Stimulated activated CD4-positive, alpha-beta T cell treated with anti-CD3 and anti-CD28 coated beads, Interleukin-1b, Interleukin-23, amount 100 ng/mL, for 24 hours (primary cell): Measurements from ENCODE around the gene KCNJ2.
A peak's percentile ranks its signal among the peaks of the same experiment; 100 is the strongest.

Source experiments
- DNase-seq, 4 experiments: peaks; one replicate each; pipeline ENCODE4 v3.0.0-alpha.2; 2020; ENCODE audit warnings: low read depth in 4 of 4, low spot score in 1 of 4

The KCNJ2 gene

DNA sequence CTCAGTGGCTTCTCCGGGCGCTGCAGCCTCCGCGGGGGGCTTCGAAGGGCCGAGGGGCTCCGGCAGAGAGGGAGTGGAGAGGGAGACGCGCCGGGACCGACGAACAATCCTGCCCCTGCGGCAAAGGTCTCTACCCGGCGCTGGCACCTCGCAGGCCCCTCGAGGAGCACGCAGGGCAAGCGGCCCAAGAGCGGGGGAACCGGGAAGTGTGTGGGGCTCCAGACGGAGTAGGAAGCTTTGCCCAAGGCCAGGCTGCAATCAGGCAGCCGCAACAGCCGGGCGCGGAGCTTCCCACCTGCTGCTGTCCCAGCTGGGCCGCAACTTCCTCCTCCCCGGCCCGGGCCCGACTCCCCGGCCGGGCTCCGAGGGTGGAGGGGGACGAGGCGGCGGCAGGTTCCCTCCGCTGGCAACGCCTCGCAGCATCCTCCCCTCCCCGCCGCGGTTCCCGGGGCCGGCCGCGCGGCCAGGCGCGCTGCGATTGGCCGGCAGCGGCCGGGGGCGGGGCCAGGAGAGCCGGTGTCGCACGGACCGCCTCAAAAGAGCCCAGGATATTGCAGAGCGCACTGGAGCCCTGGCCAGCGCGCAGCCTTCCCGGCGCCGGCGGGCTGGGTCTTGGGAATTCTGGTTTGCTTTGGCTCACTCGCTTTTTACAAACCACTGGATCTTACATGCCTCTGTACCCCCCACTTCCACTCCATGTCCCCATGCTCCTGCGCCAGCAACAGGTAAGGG is at the start of gene KCNJ2:
Gene KCNJ2 (plus strand): TSS at position 556 of the 732 bp plus-strand sequence. CDS start 5,508 bp downstream, outside the sequence.
- peak in 2 of 4 experiments; percentile 15 to 52 for DNase-seq

DNA sequence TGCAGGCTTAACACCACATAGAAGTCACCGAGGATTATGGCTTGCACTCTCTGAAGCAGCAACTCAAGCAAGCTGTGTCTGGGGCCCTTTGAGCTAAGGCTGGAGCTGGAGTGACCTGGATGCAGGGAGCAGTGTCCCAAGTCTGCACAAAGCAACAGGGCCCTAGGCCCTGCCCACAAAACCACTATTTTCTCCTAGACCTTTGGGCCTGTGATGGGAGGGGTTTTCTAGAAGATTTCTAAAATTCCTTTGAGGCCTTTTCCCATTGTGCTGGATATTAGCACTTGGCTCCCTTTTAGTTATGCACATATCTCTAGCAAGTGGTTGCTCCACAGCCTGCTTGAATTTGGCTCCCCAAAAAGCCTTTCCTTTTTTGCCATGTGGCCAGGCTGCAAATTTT is 49.8 kb upstream of the KCNJ2 start:
- DNase-seq: no peak

DNA sequence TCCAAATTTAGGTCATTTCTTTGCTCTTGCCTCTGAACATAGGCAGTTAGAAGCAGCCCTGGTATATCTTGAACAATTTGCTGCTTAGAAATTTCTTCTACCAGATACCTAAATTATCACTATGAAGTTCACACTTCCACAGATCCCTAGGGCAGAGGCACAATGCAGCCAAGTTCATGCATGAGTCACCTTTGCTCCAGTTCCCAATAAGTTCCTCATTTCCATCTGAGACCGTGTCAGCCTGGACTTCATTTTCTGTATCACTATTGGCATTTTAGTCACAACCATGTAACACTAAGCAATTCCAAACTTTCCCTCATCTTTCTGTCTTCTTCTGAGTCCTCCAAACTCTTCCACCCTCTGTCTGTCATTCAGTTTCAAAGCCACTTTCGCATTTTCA is 49.3 kb upstream of the KCNJ2 start:
- no peak for DNase-seq

DNA sequence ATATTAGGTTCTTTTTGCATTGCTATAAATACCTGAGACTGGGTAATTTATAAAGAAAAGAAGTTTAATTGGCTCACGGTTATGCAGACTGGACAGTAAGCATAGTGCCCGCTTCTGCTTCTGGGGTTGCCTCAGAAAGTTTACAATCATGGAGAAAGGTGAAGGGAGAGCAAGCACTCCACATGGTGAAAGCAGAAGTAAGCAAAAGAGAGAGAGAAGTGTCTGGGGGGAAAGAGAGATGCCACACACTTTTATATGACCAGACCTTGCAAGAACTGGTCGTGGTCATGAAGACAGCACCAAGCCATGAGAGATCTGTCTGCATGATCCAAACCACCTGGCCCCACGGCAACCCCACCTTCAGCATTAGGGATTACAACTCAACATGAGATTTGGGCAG is 48.9 kb upstream of the KCNJ2 start:
- DNase-seq: no peak

DNA sequence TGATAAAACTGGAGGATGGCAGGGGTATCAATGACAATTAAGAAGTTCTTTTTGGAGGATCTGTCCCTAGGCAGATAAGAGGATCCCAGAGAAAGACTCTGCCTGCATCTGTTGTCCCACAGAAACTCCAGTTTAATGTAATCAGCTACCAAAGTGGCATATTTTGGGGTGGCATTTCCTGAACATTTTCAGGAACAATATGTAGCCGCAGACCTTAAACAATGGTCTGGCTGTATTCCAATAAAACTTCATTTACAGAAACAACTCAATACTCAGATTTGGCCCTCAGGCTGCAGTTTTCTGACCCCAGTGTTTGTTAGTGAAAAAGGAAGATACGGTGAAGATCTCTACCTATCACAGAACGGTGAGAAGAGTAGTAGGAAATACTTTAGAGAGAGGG is 48.2 kb upstream of the KCNJ2 start:
- DNase-seq: no peak

DNA sequence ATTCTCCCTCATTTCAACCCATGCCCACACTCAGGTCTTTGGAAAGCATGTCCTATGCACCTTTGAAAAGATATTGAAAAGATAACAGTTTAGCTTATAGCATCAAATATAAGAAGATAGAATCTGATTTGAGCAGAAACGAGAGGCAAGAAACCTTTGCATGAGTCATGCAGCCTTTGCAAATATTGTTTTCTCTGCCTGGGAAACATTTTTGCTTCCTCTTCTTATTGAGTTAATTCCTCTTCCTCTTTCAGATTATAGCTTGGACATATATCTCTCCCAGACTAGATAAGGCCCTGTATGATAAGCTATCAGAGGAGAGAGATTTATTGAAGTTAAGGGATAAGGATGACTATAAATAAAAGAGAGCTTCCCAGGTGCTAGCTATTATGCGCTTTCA is 46.1 kb upstream of the KCNJ2 start:
- DNase-seq: no peak

DNA sequence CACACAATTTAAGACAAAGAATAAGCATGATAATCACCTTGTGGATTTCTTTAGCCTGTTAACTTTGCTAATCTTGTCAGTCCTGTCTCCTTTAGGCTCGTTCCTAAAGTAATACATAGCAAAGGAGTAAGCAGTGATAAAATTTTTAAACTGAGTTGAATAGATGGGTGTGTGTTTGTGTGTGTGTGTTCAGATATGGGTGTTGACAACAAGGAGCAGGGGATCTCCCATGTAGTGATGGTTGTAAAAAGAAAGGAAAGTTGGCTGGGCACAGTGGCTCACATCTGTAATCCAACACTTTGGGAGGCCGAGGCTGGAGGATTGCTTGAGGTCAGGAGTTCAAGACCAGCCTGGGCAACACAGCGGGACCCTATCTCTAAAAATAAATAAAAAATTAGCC is 44.6 kb upstream of the KCNJ2 start:
- no peak for DNase-seq

DNA sequence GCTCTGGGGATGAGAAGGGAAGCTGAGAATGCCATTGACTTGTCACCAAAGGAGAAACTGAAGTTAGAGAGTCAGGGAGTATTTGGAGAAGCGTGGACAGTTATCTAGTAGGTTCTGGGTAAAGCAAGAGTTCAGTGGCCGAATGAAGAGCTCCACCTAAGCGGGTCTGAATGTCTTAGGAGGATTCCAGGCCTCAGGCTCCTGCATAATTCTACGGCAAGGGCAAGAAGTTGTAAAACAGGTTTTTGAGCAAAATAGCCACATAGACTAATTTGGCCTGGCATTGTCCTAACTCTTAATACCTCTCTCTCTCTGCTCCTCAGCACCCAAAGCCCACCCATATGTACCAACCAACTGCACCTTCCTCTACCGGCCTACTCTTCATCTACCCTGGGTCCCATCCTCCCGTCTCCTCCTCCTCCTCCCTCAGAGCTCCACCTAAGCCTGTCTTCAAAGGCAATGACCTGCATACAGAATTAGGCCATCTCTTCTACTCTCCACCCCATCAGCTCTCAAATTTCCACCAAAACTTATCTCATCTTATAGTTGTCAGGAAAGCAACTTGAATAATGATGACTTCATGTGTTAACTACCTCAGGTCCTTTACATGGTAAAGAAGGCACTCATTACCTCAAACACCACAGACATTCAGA is 42.0 kb upstream of the KCNJ2 start:
- no peak for DNase-seq

DNA sequence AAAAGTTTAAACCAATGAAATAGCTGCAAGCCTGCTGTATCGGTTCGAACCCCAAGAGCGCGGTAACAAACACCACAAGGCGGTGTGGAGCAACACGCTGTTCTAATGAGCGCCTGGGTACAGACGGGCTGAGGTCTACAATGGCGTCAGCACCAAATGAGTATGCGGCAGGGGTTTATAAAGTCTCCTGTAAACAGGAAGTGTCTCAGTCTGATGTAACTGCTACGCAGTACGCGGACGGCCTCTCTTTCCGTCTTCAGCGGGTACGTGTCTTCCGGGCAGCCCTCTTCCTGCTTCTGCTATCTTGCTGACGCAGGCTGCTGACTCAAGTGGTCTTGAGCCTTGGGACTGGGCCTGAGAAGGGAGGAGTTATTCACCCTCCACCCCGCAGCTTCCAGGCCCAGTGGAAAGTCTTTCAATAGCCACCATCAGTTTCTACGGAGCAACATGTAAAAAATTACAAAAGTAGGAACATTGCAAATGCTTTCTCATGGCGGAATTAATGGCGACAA is 40.5 kb upstream of the KCNJ2 start:
- DNase-seq: no peak

DNA sequence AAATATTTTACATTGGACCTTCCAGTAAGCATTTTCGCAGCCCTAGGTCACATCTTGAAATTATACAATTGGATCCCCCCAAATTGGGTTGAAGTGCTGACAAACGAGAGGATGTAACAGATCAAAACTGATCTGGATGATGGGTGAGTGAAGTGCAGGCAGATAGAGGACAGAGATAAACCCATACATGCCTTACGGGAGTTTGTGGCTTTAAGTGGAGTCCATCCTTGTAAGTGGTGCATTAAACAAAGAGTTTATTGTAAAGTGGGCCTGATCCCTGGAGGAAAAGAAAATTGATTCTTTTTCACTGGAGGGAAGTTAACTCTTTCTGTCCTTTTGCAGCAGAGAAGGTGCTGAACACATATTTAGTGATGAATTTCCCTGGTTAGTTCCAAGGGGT is 39.0 kb upstream of the KCNJ2 start:
- no peak for DNase-seq

DNA sequence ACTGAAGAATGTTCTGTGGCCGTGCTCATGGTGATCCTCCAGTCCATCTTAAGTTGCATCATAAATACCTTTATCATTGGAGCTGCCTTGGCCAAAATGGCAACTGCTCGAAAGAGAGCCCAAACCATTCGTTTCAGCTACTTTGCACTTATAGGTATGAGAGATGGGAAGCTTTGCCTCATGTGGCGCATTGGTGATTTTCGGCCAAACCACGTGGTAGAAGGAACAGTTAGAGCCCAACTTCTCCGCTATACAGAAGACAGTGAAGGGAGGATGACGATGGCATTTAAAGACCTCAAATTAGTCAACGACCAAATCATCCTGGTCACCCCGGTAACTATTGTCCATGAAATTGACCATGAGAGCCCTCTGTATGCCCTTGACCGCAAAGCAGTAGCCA is 36.8 kb upstream of the KCNJ2 start:
- no peak for DNase-seq

DNA sequence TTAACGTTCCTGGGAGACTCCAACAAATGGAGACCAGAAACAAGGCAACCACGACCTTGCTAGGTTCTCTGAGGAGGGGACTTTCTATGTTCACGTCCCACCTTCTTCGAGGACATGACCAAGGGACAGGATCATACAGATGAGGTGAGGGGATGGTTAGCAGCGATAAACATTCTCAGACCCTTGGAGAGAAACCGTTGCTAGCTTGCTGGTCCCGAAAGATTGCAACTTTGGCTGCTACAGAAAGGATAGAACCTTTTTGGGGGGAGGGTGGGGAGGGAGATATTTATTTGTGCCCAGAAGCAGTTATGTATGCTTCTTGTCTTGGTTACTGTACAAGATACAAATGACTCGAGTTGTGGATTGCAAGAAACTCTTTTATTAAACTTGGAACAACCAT is 35.3 kb upstream of the KCNJ2 start:
- DNase-seq: no peak

DNA sequence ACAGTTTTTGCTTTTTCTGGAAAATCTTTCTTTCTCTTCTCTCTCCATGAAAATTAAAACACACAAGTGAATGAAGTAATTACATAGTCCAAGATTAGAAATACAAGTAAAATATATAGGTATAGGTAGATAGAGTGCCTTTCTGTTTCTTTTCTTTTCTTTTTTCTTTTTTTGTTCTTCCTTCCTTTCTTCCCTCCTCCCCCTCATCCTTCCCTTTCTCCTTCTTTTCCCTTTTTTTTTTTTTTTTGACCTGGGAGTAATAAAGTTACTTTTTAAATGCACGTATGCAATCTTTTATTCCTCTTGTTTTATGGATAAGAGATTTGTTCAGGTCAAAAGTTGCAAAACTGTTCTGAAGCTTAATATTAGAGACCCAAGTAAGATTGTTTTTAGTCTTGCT is 34.6 kb upstream of the KCNJ2 start:
- DNase-seq: no peak

DNA sequence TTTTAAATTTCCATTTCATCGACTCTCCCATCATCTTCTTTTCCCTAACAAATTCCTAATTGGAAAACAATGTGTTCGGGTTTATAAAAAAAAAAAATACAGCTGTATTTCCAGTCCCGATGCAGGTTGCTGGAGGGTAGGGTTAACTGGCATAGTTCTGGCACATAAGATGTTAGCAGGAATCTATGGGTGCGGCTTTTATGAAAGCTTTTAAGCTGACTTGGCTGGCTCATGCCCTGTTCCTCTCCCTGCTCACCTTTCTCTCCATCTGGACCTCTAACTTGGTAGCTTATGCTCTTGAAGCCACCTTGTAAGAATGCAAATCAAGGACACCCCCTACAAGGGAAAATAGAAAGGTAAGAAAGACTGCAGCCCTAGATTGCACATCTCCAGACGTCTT is 33.2 kb upstream of the KCNJ2 start:
- DNase-seq: no peak

DNA sequence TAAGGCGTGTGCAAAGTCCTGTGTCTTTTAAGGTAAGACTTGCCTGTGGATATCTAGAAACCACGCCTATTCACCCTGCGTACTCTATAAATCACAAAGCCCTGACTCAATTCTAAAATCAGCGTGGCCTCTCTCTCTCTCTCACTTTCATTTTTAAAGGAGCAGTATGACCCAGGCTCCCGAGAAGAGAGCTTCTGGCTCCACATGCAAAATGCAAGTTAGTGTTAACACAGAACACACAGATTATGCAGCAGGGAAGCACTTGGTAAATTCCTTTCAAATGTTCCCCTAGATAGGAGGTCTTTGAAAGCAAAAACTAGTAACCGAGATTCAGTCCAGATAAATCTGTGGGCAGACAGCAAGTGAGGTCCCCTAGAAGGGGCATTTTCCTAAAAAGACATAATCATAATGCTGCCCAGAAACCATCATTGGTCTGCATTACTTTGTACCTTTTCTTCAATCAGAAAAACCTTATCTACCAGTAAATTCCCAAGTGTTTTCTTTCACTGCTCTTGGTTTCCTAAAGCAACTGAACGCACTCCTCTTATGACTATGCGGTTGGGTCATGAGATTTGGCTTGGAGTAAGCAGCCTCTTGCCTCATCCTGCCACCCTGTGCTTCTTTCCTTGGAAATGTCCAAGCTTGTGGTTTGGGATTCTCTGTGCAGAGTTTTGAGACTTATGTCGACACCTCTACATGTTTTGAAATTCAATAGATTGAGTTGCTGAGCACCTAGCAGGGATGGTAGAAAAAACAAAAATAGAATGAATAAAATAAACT is 31.7 kb upstream of the KCNJ2 start:
- peak in 2 of 4 experiments; percentile 3 to 6 for DNase-seq

DNA sequence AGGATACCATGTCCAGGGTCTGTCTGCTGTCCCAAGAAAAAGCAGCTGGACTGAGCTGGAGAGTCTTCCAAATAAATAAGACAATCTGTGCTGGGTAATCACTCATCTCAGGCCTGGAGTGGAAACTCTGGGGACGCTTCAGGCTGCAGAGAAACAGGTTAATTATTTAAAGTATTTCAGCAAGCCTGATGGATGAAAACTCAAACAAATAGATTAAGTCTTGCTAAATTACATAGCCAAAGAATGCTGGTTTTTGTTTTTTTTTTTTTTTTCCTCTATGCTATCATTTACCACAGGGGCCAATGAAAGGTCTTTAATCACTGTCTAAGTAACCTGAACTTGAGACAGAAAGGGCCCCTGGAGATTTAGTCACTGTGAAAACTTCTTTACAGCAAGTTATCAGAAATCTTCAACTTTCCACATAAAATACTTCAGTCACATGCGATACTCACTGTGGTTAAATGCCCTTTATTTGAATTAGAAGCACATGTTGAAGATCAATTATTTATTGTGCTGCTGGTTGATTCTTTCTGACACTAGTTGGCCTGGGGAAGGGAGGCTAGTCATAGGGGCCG is 31.0 kb upstream of the KCNJ2 start:
- DNase-seq: no peak

DNA sequence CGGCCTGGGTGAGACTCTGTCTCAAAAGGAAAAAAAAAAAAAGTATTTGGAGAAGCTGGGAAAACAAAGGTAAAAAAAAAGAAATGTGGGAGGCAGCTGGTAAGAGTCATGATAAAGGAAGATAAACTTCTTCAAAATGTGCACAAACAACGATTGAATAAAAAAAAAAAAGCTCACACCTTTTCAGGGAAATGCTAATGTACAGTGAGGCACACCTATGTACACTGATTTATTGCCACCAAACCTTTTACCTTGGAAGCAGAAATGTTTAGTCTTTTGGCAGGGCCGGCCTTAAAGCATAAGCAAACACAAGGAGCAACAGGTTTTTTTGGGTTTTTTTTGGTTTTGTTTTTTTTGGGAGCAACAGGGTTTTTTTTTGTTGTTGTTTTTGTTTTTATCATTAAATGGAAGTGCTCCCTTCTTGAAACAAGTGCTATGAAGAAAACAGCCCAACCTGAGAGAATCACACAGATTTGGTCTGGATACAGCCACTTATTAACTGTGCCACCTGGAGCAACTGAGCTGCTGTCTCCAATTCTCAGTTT is 29.8 kb upstream of the KCNJ2 start:
- DNase-seq: no peak

DNA sequence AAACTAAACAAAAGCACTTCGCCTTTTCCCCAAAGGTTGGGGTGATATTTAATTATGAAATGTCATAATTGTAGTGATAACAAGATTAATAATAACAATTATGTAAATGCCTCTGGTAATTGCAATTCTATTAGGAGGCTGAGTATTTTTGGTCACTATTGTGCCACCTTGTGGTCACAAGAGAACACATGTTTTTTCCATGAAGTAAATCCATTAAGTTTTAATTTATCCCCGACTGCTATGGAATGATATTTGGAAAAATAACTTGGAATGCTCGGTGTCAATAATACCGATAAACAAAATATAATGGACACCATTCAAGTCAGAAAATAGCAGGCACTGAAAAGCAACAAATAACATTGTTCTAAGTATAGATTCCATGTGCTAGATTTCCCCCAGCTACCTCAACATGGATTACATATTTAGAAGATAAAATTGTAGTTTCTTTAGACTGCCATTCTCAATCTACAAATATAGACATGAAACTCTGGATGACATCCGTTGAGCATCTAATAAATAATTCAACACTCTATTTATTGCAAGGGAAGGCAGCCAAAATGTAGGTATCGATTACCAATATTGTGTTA is 25.0 kb upstream of the KCNJ2 start:
- no peak for DNase-seq

DNA sequence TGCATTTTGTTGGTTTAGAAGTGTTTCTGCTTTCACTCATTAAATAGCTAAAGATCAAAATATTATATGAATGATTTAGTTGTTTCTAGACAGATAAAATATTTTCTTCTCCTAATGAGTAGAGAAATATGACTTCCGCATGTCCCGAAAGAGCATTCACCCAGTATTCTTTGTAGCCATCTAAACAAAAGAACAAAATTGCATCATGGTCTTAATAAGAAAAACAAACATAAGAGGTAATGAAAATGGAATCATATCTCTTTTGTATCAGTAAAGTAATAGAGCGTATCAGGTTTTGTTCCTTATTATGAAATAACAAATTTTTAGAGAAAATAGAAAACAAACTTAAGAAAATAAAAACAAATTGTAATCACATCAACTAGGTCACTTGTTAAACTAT is 16.1 kb upstream of the KCNJ2 start:
- no peak for DNase-seq

DNA sequence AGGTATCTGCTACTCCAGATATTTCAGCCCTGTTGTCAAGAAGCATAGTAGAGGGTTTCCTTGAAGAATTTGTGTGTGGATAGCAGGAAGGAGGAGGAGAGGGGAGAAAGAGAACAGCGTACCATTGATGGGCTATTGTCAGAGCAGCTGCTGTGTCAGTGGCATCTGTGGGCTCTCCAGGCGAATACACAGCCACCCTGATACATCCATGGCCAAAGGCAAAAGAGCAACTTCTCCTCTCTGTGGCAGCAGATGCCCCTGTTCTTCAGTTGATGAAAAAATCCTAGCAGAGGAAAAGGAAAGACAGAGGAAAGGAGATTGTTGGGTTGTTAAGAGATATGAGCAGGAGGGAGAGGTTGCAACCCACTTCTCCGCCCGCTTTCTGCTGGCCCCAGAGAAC is 12.2 kb upstream of the KCNJ2 start:
- no peak for DNase-seq

DNA sequence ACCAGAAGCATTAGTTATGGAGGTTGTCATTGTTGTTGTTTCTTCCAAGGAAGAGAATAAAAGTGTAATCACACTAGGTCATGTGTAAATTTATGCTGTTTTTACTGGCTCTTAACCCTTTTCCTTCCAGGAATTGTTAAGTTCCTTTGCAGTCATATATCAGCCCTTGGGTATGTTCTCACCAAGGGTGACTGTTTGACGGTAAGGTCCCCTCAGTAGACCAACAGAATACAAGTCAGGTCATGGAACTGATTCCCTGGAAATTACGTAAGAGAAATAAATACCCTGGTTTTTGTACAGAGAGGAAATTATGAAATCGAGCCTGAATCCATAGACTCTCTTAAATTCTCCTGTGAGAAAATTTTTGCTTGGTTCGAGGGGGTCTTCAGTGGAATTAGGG is 11.2 kb upstream of the KCNJ2 start:
- no peak for DNase-seq
